ENCODE measurements around the gene BDNF. TPM values are rescaled to one million over a fixed set of nuclear protein-coding genes. Genes with fewer than 3 reads are reported as not detected.
"Not testable (repeated sequence)": the region's sequence is repeated elsewhere in the genome, so short reads cannot be mapped to it uniquely, and the experiment has no call there.

The BDNF gene
- total and polyA plus RNA-seq, 4 donors = 0.03 to 0.28 (median 0.07) TPM

GRCh38 chr11:27672836-27673464 lies 27.3 kb downstream of the BDNF start:
- Histone ChIP-seq H3K4me3 (ENCODE audit: low read depth in 1 of 3, low read length in 3 of 3) (no peak overlapping the region), H3K27ac (ENCODE audit: low read depth in 1 of 2, low read length in 2 of 2) (no peak overlapping the region), H3K9me3 (ENCODE audit: control insufficient read depth in 4 of 4, low read length in 3 of 4) (no peaks in the 10 kb centered on the region), H3K4me1 (ENCODE audit: control insufficient read depth in 4 of 4, insufficient read depth in 4 of 4, low read length in 3 of 4) (no peaks in the 10 kb centered on the region), H3K36me3 (ENCODE audit: control insufficient read depth in 4 of 4, insufficient read depth in 3 of 4, low read depth in 1 of 4, low read length in 3 of 4) (no peaks in the 10 kb centered on the region), H3K9ac (ENCODE audit: low read depth in 1 of 2, low read length in 2 of 2) (no peak overlapping the region), H3K27me3 (ENCODE audit: control insufficient read depth in 4 of 4, insufficient read depth in 4 of 4, low read length in 3 of 4) (no peaks in the 10 kb centered on the region)
- DNase-seq (ENCODE audit: low spot score) = no peak
- WGBS = 93% methylated on average over 2 of the region's 2 CpGs
- TF ChIP-seq REST (IDR thresholded peaks at IDR 0.05) = no peak
- TF ChIP-seq FOXA2 (IDR thresholded peaks at IDR 0.05) = no peak
- TF ChIP-seq JUND (IDR thresholded peaks at IDR 0.05) = no peak
- no peak for TF ChIP-seq SP1 (IDR thresholded peaks at IDR 0.05)
- no peak for TF ChIP-seq MAX (IDR thresholded peaks at IDR 0.05)

GRCh38 chr11:27665508-27666101 lies 34.6 kb downstream of the BDNF start:
- not testable (repeated sequence) for DNase-seq (ENCODE audit: low spot score); H3K36me3 ChIP-seq (ENCODE audit: control insufficient read depth in 4 of 4, insufficient read depth in 3 of 4, low read depth in 1 of 4, low read length in 3 of 4); H3K9ac ChIP-seq (ENCODE audit: low read depth in 1 of 2, low read length in 2 of 2); H3K9me3 ChIP-seq (ENCODE audit: control insufficient read depth in 4 of 4, low read length in 3 of 4); H3K4me3 ChIP-seq (ENCODE audit: low read depth in 1 of 3, low read length in 3 of 3); H3K27ac ChIP-seq (ENCODE audit: low read depth in 1 of 2, low read length in 2 of 2); H3K27me3 ChIP-seq (ENCODE audit: control insufficient read depth in 4 of 4, insufficient read depth in 4 of 4, low read length in 3 of 4); H3K4me1 ChIP-seq (ENCODE audit: control insufficient read depth in 4 of 4, insufficient read depth in 4 of 4, low read length in 3 of 4)
- WGBS = 92% methylated on average over 11 of the region's 11 CpGs

- Histone ChIP-seq H3K36me3 (ENCODE audit: control insufficient read depth in 4 of 4, insufficient read depth in 3 of 4, low read depth in 1 of 4, low read length in 3 of 4) (no peaks in the 10 kb centered on the region), H3K9ac (ENCODE audit: low read depth in 1 of 2, low read length in 2 of 2) (no peak overlapping the region), H3K27me3 (ENCODE audit: control insufficient read depth in 4 of 4, insufficient read depth in 4 of 4, low read length in 3 of 4) (no peaks in the 10 kb centered on the region), H3K9me3 (ENCODE audit: control insufficient read depth in 4 of 4, low read length in 3 of 4) (no peaks in the 10 kb centered on the region), H3K27ac (ENCODE audit: low read depth in 1 of 2, low read length in 2 of 2) (no peak overlapping the region), H3K4me3 (ENCODE audit: low read depth in 1 of 3, low read length in 3 of 3) (no peak overlapping the region), H3K4me1 (ENCODE audit: control insufficient read depth in 4 of 4, insufficient read depth in 4 of 4, low read length in 3 of 4) (no peaks in the 10 kb centered on the region)
- DNase-seq (ENCODE audit: low spot score) = no peak
- no peak for TF ChIP-seq NR2F2 (IDR thresholded peaks at IDR 0.05)
- no peak for TF ChIP-seq SP1 (IDR thresholded peaks at IDR 0.05)
- no peak for TF ChIP-seq ZBTB33 (IDR thresholded peaks at IDR 0.05)
- no peak for TF ChIP-seq RXRA (IDR thresholded peaks at IDR 0.05)
- no peak for TF ChIP-seq GABPA (IDR thresholded peaks at IDR 0.05 in 1 of 2, conservative IDR thresholded peaks at IDR 0.05 in 1 of 2)
- TF ChIP-seq JUND (IDR thresholded peaks at IDR 0.05) = no peak
- no peak for TF ChIP-seq RAD21 (IDR thresholded peaks at IDR 0.05)
- no peak for TF ChIP-seq HNF4G (IDR thresholded peaks at IDR 0.05)
- TF ChIP-seq FOXA2 (IDR thresholded peaks at IDR 0.05) = no peak
- no peak for TF ChIP-seq EGR1 (IDR thresholded peaks at IDR 0.05; ENCODE audit: low read depth in 2 of 2)
- WGBS = 94% methylated on average over 2 of the region's 2 CpGs
These were observed 36.9 kb downstream of the BDNF start for GRCh38 chr11:27663326-27663725.

All from liver (tissue), 9 donors.